Cardiac fibroblast (primary cell): ENCODE measurements around the gene COPA.

Experiments used
- DNase-seq, 2 donors: peaks; one replicate each; pipeline versions ENCODE4 v3.0.0 to v3.0.0-alpha.2; 2010; ENCODE audit warnings: low read depth in 2 of 2
- H3K4me3 ChIP-seq, 2 donors: replicated peaks in 1 of 2; 1 replicate in 1 of 2; 2 replicates in 1 of 2; pipeline ENCODE4 v1.5.1; 2011; ENCODE audit warnings: low read depth in 2 of 2, low read length in 2 of 2, mild to moderate bottlenecking in 2 of 2, moderate library complexity in 1 of 2
- TF ChIP-seq, protein P1 (sequence below): IDR thresholded peaks from one replicate; pipeline ENCODE4 v1.5.1; 2011; ENCODE audit warnings: low read depth, mild to moderate bottlenecking, low read length, inconsistent platforms

The COPA gene

DNA sequence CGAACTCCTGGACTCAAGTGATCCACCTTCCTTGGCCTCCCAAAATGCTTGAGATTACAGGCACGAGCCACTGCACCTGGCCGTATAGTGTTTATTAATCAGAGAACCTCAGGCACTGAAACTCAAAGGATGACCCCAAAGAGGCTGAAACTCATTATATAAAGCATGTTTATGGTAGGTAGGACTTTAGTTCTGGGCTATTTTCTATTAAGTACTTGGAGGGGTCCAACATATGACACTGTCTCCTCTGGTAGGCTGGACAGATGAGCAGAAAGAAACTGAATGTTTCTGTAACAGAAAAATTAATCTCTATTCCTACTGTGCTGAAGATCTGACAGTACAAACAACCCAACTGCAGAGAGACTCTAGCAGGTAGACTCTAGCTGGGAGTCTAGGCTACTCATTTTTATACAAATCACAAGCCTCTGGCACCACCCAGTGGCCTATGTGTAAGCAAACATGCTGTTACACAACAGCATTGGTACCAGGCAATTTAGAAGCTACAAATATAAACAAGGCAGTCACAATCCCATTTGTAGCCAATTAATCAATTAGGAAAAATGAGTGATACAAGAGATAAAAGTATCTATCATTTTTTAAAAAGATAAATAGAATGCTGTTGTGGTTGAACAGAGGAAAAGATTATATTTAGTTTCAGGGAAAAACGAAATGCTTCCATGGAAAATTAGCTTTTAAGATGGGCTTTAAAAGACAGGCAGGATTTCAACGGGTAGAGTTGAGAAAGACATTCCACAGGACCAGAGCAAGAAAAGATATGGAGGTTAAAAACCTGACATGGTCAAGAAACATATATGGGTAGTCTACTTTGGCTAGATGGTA, 91.1 kb downstream of the COPA start:
- TF ChIP-seq, protein P1, sequence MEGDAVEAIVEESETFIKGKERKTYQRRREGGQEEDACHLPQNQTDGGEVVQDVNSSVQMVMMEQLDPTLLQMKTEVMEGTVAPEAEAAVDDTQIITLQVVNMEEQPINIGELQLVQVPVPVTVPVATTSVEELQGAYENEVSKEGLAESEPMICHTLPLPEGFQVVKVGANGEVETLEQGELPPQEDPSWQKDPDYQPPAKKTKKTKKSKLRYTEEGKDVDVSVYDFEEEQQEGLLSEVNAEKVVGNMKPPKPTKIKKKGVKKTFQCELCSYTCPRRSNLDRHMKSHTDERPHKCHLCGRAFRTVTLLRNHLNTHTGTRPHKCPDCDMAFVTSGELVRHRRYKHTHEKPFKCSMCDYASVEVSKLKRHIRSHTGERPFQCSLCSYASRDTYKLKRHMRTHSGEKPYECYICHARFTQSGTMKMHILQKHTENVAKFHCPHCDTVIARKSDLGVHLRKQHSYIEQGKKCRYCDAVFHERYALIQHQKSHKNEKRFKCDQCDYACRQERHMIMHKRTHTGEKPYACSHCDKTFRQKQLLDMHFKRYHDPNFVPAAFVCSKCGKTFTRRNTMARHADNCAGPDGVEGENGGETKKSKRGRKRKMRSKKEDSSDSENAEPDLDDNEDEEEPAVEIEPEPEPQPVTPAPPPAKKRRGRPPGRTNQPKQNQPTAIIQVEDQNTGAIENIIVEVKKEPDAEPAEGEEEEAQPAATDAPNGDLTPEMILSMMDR: peak; percentile 72
- peak; percentile 81 to 85 for DNase-seq
- H3K4me3 ChIP-seq: no peak overlapping the region

DNA sequence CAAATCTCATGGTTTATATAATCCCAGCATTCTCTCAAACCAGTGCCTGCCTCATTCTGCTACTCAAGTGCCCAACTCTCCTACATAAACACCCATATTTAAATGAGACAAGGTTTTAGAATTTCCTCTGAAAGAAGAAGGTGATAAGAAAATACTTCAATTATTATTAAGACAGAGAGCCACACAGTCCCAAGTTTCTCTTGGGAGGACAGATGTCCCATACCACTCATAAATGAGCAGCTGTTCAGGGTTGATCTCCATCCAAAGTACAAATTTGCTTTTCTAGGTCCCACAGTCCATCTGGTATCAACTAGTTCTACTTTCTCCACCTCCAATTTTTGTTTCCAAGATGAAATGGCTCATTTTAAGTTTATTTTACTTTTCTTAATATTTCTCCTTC, 92.0 kb downstream of the COPA start:
- DNase-seq: no peak
- H3K4me3 ChIP-seq: no peak overlapping the region
- TF ChIP-seq, protein P1: no peak

DNA sequence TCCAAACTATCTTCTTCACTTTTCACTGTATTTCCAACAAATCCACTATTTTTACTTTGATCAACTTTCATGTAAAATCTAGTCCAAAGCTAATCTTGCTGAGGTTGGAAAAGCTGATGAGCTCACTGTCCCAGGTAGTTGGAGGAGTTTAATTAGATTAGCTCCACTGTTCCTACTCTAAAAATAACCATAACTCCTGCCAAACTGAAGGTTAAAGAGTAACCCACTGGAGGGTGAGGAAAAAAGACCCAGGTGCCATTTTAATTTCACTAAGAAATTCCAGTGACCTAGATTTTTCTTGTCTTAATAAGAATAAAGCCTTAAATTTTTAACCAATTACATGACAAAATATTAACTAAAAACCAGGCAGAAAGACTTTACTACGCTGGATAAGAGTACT, 96.0 kb downstream of the COPA start:
- no peak overlapping the region for H3K4me3 ChIP-seq
- TF ChIP-seq, protein P1: no peak
- no peak for DNase-seq

DNA sequence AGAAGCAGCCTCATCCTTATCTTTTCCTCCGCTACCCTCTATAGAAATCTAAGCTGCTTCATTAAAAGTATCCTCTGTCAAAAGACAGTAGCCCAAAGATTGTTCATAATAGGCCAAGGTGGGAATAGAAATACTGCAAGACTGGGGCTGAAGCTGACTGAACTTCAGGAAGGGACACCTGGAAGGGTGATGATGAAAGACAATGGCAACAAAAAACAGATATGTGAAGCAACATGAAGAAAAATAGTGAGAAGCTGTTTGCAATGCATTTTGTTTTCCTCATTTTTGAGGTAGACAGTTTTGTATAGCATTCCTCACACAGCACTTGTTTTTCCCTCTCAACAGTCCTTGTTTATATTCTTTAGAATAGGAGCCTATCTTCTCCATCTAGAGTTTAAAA, 97.6 kb downstream of the COPA start:
- no peak for DNase-seq
- TF ChIP-seq, protein P1: no peak
- H3K4me3 ChIP-seq: no peak overlapping the region

DNA sequence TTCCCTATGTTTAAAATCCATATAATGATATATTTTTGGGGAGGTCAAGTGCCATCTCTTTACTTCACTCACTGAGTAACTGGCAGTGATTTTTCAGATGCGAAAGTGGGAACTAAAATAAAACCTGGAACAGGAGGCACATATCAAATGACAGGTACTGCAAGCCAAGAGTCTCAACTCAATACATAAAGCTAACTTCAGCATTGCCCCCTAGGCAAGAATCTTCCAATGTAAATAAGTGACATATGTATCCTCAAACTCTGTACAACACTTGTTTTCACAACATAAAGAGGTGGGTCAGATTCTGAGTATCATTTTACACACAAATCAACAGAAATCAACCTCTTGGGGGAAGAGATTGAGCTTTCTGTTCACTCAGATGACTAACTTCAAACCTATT, 98.8 kb downstream of the COPA start:
- TF ChIP-seq, protein P1: no peak
- no peak for DNase-seq
- H3K4me3 ChIP-seq: no peak overlapping the region

DNA sequence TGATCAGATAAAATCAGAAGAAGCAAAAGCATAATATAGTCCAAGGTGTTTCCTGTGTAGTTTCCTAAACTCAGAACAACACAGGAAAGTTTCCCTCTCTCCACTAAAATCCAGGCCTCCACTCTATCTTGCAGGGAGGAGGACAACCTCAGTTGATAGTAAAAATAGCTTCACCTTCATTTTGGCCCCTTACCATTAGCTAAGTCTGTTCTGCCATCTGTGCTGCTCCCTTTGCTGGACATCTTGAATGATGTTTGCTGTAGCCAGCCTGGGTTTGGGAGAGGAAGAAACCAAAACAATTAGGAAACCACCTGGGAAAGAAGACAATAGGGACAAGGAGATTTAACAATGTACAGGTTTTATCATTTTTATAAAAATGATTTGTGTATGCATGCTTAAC, 99.3 kb downstream of the COPA start:
- DNase-seq: no peak
- H3K4me3 ChIP-seq: no peak overlapping the region

More for the DNA sequence above, 99.3 kb downstream of the COPA start:
- TF ChIP-seq, protein P1: no peak
